IPS-NIHi7 (cell line): ENCODE measurements around the gene BNC2.

Experiments
- DNase-seq: peaks from one replicate; pipeline ENCODE4 v3.0.0; 2012; ENCODE audit warnings: mixed read lengths; ENCODE audit errors: extremely low spot score

Gene BNC2

DNA sequence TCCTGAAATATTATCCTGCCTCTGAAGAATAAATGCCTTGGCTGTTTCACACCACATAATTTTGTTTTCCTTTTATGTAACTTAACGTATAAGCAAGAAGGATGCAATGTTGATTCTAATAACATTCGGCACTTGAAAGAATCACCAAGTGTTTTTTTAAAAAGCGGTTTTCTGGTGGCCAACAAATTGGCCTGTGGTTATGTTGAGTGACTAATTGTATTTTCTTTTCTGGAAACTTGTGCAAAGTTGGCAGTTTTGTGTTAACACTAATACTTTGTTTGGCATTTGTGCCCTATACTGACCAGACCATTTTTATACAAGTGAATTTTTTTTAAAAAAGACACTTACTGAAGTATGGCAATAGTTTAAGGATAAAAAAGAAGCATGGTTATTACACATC lies 452.7 kb downstream of the BNC2 start:
- no peak for DNase-seq

DNA sequence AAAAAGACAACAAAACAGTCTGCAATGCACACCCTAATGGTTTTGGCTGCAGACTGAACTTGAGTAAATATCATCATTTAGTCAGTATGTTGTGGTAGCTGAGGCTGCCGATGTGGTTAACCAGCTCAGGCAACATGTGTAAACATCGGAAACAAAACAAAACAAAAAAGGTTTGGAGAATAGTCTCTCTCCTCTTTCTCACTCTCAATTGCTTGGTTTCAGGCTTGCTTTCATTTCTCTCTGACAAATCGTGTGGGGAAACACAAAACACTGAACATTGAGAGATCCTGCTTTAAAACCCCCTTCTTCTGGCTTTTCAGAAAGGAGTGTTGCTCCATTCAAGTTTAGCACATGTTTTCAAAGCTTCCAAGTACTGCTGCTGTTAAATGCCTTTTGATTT lies 453.3 kb downstream of the BNC2 start:
- no peak for DNase-seq

DNA sequence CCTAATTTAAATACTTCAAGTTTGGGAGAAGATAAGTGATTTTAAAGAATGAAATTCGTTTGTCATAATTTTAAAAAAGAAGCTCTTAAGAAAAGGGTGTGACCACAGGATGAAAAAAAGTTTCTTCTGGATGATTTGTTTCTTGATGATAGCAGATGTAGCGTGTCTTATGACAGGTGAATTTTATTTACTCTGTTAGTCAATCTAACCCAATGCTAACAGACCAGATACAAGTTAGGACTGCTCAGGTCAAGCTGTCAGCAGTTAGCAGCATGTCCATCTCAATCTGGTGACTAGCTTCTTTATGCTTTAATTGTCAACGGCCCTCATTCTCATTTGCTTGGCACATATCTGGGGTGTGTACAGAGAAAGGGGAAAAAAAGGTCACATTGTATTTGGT lies 456.0 kb downstream of the BNC2 start:
- no peak for DNase-seq

DNA sequence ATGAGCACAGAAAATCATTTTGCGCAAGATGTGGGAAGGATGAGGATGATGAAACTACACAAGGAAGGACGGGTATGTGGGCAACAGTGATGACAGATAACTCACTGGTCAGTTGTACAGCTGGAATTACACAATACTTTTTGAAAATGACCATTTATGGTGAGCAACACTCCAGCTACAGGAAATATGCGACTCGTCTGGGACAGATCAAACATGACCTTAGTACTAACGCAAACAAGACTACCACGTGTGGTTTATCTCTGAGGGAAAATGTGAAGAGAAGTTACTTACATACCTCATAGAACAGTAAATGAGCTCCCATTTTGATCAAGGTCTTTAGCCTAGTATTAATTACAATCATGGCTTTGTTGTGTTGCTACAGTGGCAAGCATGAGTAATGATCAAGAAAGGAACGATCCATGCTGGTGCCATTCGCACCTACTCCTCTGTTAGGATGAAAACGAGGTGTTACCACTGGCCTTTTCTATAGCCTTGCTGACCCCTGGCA lies 456.9 kb downstream of the BNC2 start:
- no peak for DNase-seq

DNA sequence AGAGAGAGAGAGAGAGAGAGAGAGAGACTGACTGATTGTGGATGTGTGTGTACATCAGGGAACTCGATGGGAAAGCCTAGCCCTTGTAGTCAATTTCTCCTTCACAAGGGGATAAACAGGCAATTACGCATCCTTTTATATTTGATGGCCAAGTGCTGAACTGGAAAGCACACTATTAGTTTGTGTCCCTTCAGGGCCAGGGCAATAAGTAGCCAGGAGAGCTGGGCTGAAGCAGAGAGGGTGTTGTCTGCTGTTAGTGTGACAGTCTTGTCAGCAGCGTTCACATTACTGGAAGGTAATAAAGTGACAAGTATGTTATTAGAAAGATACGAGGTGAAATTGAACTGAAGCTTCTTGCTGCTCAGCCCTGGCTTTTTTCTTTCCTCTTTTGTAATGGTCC lies 457.7 kb downstream of the BNC2 start:
- no peak for DNase-seq

DNA sequence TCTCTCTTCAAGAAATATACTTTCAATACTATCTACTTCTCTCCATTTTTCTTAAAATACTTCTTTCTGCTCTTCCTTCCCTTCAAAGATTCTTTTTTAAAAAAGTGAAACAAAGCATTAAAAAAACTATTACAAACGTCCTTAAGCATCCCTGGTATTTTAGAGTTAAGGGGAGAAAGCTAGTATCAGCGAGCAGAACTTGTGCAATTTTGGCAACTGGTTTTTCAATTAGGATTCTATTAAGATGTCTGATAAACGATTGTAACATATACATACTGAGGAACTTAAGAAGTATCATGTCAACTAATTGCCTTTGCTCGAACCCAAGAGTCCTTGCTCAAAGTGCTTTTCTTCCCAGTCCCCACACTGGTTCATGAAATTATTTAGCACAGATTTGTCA lies 459.2 kb downstream of the BNC2 start:
- no peak for DNase-seq

DNA sequence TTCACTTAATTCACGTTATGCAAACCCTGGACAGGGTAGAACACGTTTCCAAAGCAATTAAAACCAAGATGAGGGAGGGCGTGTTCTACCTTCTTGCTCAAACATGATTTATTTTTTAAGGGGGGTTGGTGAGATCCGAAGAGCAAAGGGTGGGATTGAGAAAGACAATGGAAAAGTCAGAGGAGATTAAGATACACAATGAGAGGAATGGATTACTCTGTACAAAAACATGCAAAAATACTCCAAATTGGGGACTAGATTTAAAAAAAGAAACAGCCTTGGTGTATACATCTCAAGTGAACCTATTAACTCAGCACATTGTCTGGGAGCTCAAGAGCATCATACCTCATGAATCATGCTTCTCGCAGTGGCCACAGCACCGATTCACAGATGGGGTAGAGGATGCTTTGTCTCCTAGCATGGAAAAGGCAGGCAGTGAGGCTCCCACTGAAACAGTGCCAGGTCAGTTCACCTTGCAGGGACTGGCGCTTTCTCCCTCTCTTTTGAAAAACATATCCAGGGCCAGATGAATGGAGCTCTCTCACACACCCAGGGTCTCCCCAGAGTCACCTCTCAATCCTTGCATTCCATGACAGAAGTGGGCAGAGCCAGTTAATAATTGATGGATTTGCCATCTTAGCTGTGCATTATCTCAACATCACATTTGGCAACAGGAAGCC lies 459.7 kb downstream of the BNC2 start:
- no peak for DNase-seq

DNA sequence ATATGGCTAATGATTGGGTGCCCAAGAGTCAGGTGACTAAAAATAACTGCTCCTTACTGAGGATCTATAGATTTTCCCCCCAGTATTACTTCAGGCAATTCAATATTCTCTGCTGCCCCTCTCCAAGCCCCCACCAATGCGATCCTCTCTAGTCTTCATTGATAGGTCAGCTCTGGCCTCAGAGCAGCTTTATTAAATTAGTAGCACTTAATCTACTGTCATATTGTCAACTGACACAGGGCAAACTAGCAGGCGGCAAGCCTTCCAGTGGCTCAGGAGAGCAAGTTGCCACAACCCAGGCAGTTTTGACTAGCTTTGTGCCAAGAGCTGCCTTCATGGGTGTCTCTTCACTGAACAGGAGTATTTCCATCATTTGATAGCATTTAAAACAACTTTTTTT lies 462.9 kb downstream of the BNC2 start:
- DNase-seq = no peak

DNA sequence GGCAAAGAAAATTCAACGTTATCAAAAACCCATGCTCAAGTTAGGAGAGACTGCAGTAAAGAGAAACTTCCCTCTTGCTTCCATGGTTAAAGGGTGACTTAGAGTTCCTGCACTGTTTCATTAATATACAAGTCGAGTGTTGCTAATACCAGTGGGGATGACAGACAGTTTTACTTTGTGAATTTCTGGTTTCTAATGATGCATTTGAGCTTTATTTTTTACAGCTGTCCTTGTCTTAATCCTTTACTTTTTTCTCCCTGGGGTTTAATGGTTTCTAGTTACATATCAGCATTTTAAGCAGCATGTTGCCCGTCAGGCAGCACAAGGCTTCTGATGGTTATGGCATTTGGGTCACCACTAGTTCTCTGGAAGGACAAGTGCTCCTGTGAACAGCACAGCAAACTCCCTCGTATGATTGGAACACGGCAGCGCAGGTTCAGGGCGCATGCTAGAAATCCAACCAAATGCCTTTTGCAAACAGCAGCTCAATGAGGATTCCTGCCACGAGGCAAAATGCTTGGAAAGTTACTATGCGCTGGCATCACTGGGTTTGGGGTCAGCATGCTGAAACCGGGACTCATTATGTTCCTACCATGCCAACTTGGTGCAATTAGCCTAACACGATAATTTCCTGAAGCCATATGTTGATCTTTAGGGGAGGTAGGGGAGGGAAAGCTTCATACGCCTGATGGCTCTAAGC lies 463.8 kb downstream of the BNC2 start:
- no peak for DNase-seq

DNA sequence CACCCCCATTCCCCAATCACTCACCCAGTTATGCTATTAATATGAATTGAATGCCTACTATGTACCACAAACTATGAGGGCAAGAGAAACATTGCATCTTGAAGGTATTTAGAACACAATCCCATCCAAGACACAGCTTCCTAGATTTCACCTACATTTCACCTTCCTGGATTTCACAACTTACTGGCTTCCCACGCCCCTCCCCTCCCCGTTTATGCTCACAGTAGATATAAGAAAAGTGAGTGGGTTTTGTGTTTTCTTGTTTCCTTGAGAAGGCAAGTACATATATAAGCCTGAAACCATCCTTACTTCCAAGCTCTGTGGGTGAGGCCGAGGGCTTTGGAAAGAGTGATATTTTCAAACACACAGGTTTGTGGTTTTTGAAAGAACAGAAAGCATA lies 465.0 kb downstream of the BNC2 start:
- no peak for DNase-seq

DNA sequence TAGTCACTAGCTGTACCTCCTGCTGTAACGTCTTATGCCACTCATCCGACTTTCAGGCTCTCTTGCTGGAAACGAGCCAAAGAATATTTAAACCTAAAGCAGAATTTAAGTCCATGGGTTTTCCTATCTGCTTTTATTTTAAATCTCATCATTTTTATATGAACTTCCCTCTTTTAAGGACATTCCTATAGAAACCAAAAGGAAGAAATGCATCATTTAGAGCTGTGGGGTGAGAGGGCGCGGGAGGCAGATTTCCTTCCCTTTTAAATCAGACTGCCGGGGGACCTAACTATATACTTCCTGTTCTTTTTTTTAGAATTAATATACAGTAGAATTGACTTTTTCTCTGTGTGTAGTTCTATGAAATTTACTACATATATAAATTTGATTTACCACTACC lies 468.8 kb downstream of the BNC2 start:
- no peak for DNase-seq

DNA sequence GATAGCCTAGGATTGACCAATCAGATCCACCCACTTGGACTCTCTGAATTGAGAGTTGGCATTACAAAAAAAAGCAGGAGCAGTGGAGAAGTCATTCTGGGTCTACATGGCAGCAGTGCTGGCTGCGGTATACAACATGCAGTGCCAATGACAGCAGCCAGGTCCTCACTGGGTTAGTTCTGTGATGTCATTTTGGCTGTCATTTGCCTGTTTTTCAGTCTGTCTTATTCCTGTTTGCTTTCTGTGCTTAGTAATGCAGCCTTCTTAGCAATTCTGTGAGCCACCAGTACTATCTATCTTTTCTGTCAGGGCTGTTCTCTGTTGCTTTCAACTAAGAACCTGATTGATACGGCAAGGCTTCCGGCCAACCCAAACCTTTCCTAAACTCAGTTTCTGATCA lies 471.8 kb downstream of the BNC2 start:
- DNase-seq = no peak

DNA sequence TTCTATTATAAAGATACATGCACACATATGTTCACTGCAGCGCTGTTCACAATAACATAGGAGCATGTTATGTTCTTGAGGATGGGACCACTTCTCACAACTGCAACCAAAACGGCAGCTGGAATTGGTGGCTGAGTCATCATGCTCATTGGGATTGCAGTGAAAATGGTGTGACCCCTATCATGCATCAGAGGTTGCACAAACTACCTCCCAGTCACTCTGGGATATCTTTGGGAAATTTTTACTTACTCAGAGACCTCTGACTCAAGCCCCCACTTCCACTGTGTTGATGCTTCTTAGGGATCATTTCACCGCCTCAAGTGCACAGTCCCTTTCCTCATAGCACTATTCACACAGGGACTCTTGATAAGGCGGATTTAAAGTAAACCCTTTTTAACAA lies 474.1 kb downstream of the BNC2 start:
- DNase-seq = no peak

DNA sequence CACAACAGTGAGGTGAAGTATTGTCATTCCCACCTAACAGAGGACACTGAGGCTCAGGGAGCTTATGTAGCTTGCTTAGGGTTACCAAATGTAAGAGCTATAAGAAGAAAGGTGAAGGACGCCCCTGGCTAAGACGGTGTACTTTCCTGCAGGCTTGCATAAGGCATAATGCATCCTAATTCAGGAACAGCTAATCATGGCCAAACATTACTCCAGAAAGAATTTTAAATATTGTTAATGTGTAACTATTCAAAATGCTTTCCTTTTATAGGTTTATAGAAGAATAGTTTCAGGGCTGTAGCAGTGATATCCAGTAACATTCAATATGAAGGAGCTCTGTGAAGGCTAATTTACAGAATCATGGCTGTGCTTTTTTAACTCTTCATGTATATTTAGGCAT lies 479.1 kb downstream of the BNC2 start:
- DNase-seq = no peak

DNA sequence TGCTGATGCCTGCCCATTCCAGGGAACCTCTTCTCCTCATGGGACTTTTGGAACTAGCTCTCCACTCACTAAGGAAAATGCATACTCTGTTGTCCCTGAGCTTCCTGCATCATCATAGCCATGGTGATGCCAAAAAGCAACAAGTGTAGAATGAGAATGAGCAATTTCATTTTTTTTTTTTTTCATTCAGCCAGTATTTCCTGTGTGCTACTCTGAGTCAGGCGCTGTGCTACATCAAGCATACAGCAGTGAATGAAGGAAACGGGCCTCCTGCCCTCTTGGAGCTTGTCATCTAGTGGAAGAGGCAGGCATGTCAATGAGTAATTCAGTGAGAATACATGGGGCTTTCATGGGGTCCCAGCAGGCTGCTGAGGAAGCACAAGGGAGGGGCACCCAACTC lies 483.1 kb downstream of the BNC2 start:
- no peak for DNase-seq

DNA sequence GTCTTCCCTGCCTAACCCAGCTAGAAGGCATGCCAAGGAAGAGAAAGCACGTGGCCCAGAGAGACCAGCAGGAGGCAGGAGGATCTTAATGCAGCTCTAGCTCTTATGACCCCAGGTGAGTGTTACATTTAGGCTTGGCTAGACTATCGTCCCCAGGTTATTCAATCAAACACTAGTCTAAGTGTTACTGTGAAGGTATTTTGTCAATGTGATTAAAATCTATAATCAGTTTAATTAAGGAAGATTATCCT lies 483.7 kb downstream of the BNC2 start:
- DNase-seq = no peak

DNA sequence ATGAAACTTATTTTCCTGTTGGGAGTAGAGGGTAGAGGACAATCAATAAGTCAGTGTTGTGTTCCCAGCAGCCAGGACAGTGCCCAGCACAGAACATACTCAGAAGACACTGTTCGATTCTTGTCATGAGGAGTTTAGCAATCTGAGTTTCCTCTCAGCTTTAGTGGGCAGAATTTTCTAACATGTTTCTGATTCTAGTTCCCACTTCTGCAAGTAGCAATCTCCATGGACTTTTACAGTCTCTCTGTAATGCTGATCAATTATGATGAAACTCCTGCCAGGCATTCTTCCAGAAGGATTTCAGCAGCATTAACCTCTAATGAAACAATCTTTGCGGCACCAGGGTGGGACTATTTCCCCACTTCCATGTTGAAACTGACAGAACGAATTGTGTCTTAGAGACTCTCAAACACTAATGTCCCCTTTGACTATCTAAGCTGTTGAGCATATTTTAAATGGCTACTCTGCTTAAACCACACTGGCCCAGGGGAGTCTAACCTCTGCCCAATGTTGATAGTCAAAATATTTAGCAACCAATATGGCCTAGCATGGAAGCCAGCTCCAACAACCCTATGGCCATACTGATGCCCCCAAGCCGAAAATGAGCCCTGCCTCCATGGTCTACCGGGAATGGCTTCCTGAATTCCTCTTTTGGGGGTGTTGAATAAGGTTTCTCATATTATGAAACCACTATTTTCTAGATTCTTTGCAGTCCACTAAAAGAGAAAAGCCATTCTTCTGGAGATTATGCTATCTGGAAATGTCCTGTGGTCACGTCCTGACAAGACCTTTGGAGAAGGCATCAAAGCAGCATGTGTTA lies 484.3 kb downstream of the BNC2 start:
- no peak for DNase-seq

DNA sequence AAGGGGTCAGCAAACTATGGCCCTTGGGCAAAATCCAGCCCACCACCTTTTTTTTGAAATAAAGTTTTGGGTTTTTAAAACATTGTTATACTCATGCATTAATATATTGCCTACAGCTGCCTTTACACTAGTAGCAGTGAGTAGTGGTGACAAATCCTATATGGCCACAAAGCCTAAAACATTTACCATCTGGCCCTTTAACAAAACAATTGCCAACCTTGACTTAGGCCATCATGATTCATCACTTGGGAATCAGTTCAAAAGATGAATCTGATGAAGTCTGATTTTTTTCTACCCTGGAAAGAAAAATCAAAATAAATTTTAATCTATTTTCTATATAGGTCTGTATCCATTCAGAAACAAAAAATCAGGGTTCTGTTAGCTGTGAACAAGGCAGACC lies 484.9 kb downstream of the BNC2 start:
- no peak for DNase-seq

DNA sequence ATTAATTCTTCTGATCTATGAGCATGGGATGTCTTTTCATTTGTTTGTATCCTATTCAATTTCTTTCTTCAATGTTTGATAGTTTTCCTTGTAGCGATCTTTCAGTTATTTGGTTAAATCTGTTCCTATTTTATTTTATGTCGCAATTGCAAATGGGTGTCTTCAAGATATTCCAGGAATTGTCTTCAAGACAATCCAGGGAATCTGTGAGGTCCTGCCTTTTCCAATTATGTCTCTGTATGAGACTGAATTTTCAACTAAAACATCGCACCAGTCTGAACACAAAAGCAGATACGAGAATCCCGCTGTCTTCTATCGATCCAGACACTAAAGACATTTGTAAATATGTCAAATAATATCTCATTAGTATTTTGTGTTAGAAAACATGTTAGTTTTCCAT lies 485.5 kb downstream of the BNC2 start:
- DNase-seq = no peak

DNA sequence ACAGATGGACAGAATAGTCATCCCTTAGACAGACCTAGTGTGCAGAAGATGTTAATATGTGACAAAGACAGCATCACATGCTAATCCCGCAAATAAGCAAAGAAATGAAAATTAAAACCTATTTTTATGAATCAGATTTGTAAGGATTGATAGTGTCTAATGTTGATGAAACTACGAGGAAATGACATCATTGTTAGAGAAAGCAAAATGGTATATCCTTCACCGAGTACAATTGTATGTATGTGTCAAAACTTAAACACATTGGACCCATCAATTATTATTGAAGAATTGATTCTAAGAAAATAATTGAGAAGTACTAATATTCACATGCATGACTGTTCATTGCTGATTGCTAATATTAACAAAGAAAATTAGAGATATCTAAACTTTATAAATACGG lies 493.2 kb downstream of the BNC2 start:
- DNase-seq = no peak

DNA sequence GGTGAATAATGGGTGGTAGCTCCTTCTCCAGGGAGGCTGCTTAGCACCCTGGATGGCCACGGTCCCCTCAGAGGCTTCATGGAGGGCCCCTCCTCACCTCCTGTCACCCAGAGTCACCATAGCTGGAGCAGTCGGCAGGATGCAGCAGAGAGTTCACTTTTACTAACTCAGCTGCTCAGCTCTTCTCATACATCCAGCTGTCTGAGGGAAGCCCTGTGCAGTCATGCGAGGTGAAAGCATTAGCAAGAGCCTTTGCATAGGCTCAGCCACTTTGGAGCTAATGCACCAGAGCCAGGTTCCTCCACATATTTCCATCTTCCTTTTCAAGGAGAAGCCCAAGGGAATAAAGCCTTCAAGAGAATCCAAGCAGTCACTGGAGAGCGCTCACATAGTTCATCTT lies 499.2 kb downstream of the BNC2 start:
- no peak for DNase-seq

DNA sequence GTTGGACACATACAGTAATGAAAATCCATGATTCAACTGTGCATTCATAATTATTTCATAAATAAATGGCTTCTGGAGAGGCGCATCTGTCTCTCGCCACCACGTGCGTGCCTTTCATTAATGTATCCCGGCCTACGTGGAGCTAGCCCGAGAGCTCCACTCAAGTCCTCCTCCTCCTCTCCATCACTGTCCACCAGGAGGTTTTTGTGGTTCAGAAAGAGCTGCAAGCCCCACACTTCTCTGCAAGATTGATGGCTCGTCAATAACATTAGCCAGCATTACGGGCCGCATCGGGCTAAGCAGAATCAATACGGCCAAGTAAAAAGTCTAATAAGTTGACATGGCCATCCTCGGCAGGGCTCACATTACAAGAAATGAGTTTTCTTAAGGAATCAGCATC lies 499.8 kb downstream of the BNC2 start:
- no peak for DNase-seq

DNA sequence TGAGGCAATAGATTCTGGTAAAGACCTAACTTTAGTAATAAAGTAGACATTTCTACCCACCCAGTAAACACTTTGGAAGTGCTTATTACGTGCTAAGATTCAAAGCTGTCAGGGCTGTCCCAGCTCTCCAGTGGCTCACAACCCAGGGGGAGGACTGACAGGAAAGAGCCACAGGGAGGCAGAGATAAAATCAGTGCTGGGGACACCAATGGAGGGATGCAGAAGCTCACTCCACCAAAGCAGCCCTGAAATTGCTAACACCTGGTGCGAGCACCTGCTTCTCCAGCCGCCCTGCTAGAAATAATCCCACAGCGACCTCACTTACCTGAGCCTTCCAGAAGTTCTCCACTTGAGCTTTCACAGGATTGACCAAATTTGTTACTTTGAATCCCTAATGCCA lies 501.0 kb downstream of the BNC2 start:
- peak; percentile 38 for DNase-seq
